ENCODE measurements around the gene KRTAP10-12.
"Not testable (repeated sequence)": the region's sequence is repeated elsewhere in the genome, so short reads cannot be mapped to it uniquely, and the experiment has no call there.

GRCh38 chr21:44685050-44685449, 11.9 kb upstream of the KRTAP10-12 start:
- TF ChIP-seq POLR2A (IDR thresholded peaks at IDR 0.05; ENCODE audit: low read depth); CTCF (IDR thresholded peaks at IDR 0.05); POLR2AphosphoS5 (IDR thresholded peaks at IDR 0.05); EP300 (IDR thresholded peaks at IDR 0.05): not testable (repeated sequence)
